HEK293 (cell line): ENCODE data around the gene ARL8A.
A peak's percentile ranks its signal among the peaks of the same experiment; 100 is the strongest.

Experiments
- CTCF ChIA-PET: fragments of 350-600 bp; formaldehyde crosslinking; extraction: SDS; loops from one replicate; lab custom pipeline; 2021; ENCODE audit warnings: antibody characterized with exemption; lab: Yijun Ruan, JAX
- POLR2A ChIA-PET: fragments of 300-600 bp; formaldehyde crosslinking; extraction: SDS; loops from one replicate; lab custom pipeline; 2020; ENCODE audit warnings: antibody characterized with exemption, inconsistent platforms; lab: Yijun Ruan, JAX
- H3K27ac ChIP-seq: fragments of 200-500 bp; sonication (Bioruptor generic); 2 replicates; pipeline ENCODE4 v1.5.1; 2014; ENCODE audit warnings: low read depth, low read length, control low read depth, inconsistent platforms; ENCODE audit errors: extremely low read depth
- H3K36me3 ChIP-seq, 2 experiments: fragments of 200-500 bp in 1 of 2; sonication (Bioruptor generic) in 1 of 2; 1 replicate in 1 of 2; 2 replicates in 1 of 2; pipeline ENCODE4 v1.5.1; 2014 to 2017; ENCODE audit warnings: inconsistent platforms in 2 of 2, low read length in 2 of 2; ENCODE audit not compliant: control insufficient read depth in 2 of 2, insufficient read depth in 1 of 2
- H3K4me1 ChIP-seq: fragments of 200-500 bp; sonication (Bioruptor generic); 2 replicates; pipeline ENCODE4 v1.5.1; 2014; ENCODE audit warnings: mild to moderate bottlenecking, low read length, inconsistent platforms; ENCODE audit not compliant: control insufficient read depth, insufficient read depth
- H3K4me3 ChIP-seq: 2 replicates; pipeline ENCODE4 v1.5.1; 2011; ENCODE audit warnings: low read depth, mild to moderate bottlenecking, control low read depth, low read length, moderate library complexity
- H3K9me3 ChIP-seq: fragments of 200-500 bp; sonication (Bioruptor generic); 2 replicates; pipeline ENCODE4 v1.5.1; 2014; ENCODE audit warnings: low read depth, low read length, inconsistent platforms; ENCODE audit not compliant: control insufficient read depth, insufficient read depth
- AEBP2 ChIP-seq: fragments of 450-650 bp; formaldehyde crosslinking; IDR thresholded peaks from 2 replicates; pipeline ENCODE4 v1.5.1; 2016; ENCODE audit warnings: missing biosample characterization, missing genetic modification characterization, borderline replicate concordance
- ATF2 ChIP-seq: fragments of 450-650 bp; formaldehyde crosslinking; IDR thresholded peaks from 2 replicates; pipeline ENCODE4 v1.5.1; 2016; ENCODE audit warnings: missing biosample characterization, missing genetic modification characterization, low read depth
- KLF1 ChIP-seq: fragments of 450-650 bp; formaldehyde crosslinking; IDR thresholded peaks from 2 replicates; pipeline ENCODE4 v1.5.1; 2016; ENCODE audit warnings: missing biosample characterization, missing genetic modification characterization
- KLF17 ChIP-seq: fragments of 450-650 bp; formaldehyde crosslinking; IDR thresholded peaks from 2 replicates; pipeline ENCODE4 v1.5.1; 2016; ENCODE audit warnings: missing biosample characterization, missing genetic modification characterization
- KLF9 ChIP-seq: fragments of 450-650 bp; formaldehyde crosslinking; IDR thresholded peaks from 2 replicates; pipeline ENCODE4 v1.5.1; 2016; ENCODE audit warnings: missing biosample characterization, missing genetic modification characterization, low read depth
- OVOL3 ChIP-seq: fragments of 450-650 bp; formaldehyde crosslinking; IDR thresholded peaks from 2 replicates; pipeline ENCODE4 v1.5.1; 2016; ENCODE audit warnings: missing biosample characterization, missing genetic modification characterization
- PRDM2 ChIP-seq: fragments of 450-650 bp; formaldehyde crosslinking; IDR thresholded peaks from 2 replicates; pipeline ENCODE4 v1.5.1; 2016; ENCODE audit warnings: missing biosample characterization, missing genetic modification characterization, borderline replicate concordance
- ZBTB8A ChIP-seq: fragments of 450-650 bp; formaldehyde crosslinking; IDR thresholded peaks from 2 replicates; pipeline ENCODE4 v1.5.1; 2016; ENCODE audit warnings: missing biosample characterization, missing genetic modification characterization
- ZNF114 ChIP-seq: fragments of 450-650 bp; formaldehyde crosslinking; IDR thresholded peaks from 2 replicates; pipeline ENCODE4 v1.5.0; 2017; ENCODE audit warnings: missing biosample characterization, missing genetic modification characterization
- ZNF157 ChIP-seq: fragments of 450-650 bp; formaldehyde crosslinking; IDR thresholded peaks from 2 replicates; pipeline ENCODE4 v1.5.1; 2016; ENCODE audit warnings: missing biosample characterization, missing genetic modification characterization
- ZNF335 ChIP-seq: fragments of 450-650 bp; formaldehyde crosslinking; conservative IDR thresholded peaks from 2 replicates; pipeline ENCODE4 v1.5.1; 2016; ENCODE audit warnings: missing biosample characterization, missing genetic modification characterization
- ZNF37A ChIP-seq: fragments of 450-650 bp; IDR thresholded peaks from 2 replicates; pipeline ENCODE4 v1.5.1; 2018; ENCODE audit warnings: missing biosample characterization, missing genetic modification characterization
- ZNF398 ChIP-seq: fragments of 450-650 bp; formaldehyde crosslinking; IDR thresholded peaks from 2 replicates; pipeline ENCODE4 v1.5.1; 2017; ENCODE audit warnings: missing biosample characterization, missing genetic modification characterization
- ZNF48 ChIP-seq: fragments of 450-650 bp; formaldehyde crosslinking; IDR thresholded peaks from 2 replicates; pipeline ENCODE4 v1.5.1; 2016; ENCODE audit warnings: missing biosample characterization, missing genetic modification characterization
- ZNF629 ChIP-seq: fragments of 450-650 bp; formaldehyde crosslinking; IDR thresholded peaks from 2 replicates; pipeline ENCODE4 v1.5.1; 2017; ENCODE audit warnings: missing biosample characterization, missing genetic modification characterization
- ZSCAN4 ChIP-seq: fragments of 450-650 bp; formaldehyde crosslinking; IDR thresholded peaks from 2 replicates; pipeline ENCODE4 v1.5.1; 2017; ENCODE audit warnings: missing biosample characterization, missing genetic modification characterization

The ARL8A gene

GRCh38 chr1:202088206-202088605 is 56.3 kb downstream of the ARL8A start (continued):
- TF ChIP-seq PRDM2, result no peak
- TF ChIP-seq OVOL3 (tag by site-specific recombination), result no peak
- TF ChIP-seq, all 188 proteins: peak for 0

GRCh38 chr1:202086579-202087350 is 57.8 kb downstream of the ARL8A start:
- Histone ChIP-seq H3K27ac (no peak overlapping the region), H3K4me1 (no peaks in the 10 kb centered on the region; the same call in 1 of the 2 replicates), H3K4me3 (no peak overlapping the region), H3K36me3 (no peaks in the 10 kb centered on the region), H3K9me3 (no peaks in the 10 kb centered on the region)
- TF ChIP-seq KLF17, result 0 out of 2 replicates have a peak, but pooled peaks have one; percentile 33
- TF ChIP-seq ZBTB8A (tag by site-specific recombination), result no peak
- TF ChIP-seq KLF1 (tag by site-specific recombination), result peak; percentile 95
- ChIA-PET POLR2A (no interaction called here), CTCF (no interaction called here)

GRCh38 chr1:202085682-202086373 is 58.7 kb downstream of the ARL8A start:
- H3K27ac ChIP-seq, result no peak overlapping the region
- H3K9me3 ChIP-seq, result no peaks in the 10 kb centered on the region
- ChIA-PET POLR2A (no interaction called here), CTCF (interaction anchor here (1.5 kb wide), 1 partner anchor 86 kb away, joined by 5 read pairs; no protein-coding TSS in a partner anchor)
- no peaks in the 10 kb centered on the region; the same call in 1 of the 2 replicates for H3K4me1 ChIP-seq
- H3K4me3 ChIP-seq, result no peak overlapping the region
- H3K36me3 ChIP-seq, result no peaks in the 10 kb centered on the region
- TF ChIP-seq ZNF37A (tag by site-specific recombination), result no peak
- TF ChIP-seq ZNF398 (tag by site-specific recombination), result peak; percentile 78
- TF ChIP-seq ATF2 (tag by site-specific recombination), result 0 out of 2 replicates have a peak, but pooled peaks have one; percentile 9
- TF ChIP-seq KLF9 (tag by site-specific recombination), result no peak
- TF ChIP-seq AEBP2, result no peak
- TF ChIP-seq ZNF157, result no peak
- TF ChIP-seq ZNF629 (tag by site-specific recombination), result no peak
- 0 out of 2 replicates have a peak, but pooled peaks have one; percentile 24 for TF ChIP-seq ZNF335 (tag by site-specific recombination)
- TF ChIP-seq ZNF114 (tag by site-specific recombination), result no peak
- TF ChIP-seq ZSCAN4 (tag by site-specific recombination), result no peak
- no peak for TF ChIP-seq ZNF48 (tag by site-specific recombination)
